HG03520 (cell line): Measurements from ENCODE around the gene ZBTB16.
"Not testable (repeated sequence)": the region's sequence is repeated elsewhere in the genome, so short reads cannot be mapped to it uniquely, and the experiment has no call there.

Experiments
- ATAC-seq: cut with Tn5 transposase; IDR thresholded peaks from one replicate; pipeline ENCODE4 v1.9.1; 2021; ENCODE audit warnings: mild to moderate bottlenecking, moderate library complexity; ENCODE audit not compliant: unreplicated experiment

The ZBTB16 gene

GRCh38 chr11:114044042-114044871 is 15.3 kb upstream of the ZBTB16 start:
- ATAC-seq = no peak

GRCh38 chr11:114047327-114047726 is 12.2 kb upstream of the ZBTB16 start:
- ATAC-seq = no peak

- no peak for ATAC-seq
These were observed 10.5 kb upstream of the ZBTB16 start for GRCh38 chr11:114049050-114049449.

GRCh38 chr11:114049766-114050165 is 9.7 kb upstream of the ZBTB16 start:
- ATAC-seq = not testable (repeated sequence)

GRCh38 chr11:114050258-114050927 is 9.1 kb upstream of the ZBTB16 start:
- ATAC-seq = no peak

DNA sequence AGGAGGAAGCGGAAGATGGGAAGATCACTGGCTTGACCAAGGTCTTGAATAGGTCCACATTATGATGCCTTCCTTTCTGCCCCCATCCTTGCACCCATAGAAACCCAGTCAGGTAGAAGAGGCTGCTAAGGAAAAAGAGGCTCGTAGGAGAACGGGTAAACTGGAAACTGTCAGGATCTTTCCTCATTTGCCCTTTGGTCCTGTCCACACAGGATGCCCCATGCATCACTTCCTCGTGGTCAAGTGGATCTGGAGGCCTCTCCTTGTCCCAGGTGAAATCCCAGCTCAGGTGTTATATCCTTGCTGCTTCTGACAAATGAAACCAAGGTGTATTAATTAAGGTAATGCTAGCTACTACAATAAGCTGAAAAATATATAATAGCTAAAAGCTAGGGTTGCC is 8.0 kb upstream of the ZBTB16 start:
- no peak for ATAC-seq

DNA sequence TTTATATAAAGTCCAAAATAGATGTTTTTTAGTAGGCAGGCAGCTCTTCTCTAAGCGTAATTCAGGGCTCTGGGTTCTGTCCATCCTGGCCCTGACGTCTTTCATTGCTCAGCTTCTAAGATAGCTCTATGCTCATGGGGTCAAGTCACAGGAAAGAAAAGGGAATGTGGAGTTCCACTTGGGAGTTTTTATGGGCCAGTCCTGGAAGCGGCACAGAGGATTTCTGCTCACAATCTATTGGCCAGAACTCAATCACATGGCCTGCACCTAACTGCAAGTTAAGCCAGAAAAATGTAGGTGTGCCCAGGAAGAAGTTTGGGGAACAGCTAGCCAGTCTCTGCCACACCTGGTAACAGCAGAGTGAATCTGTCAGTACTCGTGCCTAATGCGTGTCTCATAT is 7.4 kb upstream of the ZBTB16 start:
- ATAC-seq = no peak

GRCh38 chr11:114053406-114053805 is 6.1 kb upstream of the ZBTB16 start:
- no peak for ATAC-seq

DNA sequence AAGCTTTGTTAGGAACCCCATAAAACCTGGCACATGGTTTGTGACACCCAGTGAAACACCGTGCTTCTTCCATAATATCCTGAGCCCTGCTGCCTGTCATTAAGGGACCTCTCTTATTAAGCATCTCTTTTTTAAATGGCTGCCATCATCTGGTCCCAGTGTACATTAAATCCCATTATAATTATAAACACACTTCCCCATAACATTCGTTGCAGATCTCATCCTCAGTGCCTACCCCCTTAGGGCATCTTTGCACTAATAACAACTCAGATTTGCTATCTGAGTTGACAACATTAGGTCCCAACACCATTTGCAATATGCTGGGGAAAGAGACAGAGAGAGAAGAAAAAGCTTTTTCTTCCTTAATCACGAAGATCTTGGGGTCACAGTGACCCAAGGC is 4.7 kb upstream of the ZBTB16 start:
- no peak for ATAC-seq

GRCh38 chr11:114056409-114056808 is 3.1 kb upstream of the ZBTB16 start:
- ATAC-seq = no peak

- no peak for ATAC-seq
These were observed 2.4 kb upstream of the ZBTB16 start for GRCh38 chr11:114057147-114057546.

DNA sequence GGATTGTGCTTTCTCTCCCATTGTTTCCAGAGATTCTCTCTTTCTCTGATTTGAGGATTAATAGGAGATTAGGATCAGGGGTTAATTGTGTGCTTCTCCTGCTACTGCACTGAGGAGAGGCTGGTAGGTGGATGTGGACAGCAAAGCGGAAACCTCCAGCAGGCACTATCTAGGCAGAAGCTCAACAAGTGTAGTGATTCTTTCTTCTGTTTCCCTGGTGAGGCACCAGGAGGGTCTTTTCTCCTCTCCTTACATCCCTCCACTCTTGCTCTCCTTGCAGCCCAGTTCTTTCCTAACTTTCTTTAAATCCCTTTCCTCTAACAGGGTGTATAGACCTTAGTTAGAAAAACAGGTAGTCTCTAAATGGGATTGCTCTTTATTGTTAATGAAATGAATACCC is 1.9 kb upstream of the ZBTB16 start:
- ATAC-seq = no peak

- ATAC-seq = no peak
These were observed 1.3 kb upstream of the ZBTB16 start for GRCh38 chr11:114058026-114058706.

- no peak for ATAC-seq
These were observed 637 bp upstream of the ZBTB16 start for GRCh38 chr11:114058871-114059277.

DNA sequence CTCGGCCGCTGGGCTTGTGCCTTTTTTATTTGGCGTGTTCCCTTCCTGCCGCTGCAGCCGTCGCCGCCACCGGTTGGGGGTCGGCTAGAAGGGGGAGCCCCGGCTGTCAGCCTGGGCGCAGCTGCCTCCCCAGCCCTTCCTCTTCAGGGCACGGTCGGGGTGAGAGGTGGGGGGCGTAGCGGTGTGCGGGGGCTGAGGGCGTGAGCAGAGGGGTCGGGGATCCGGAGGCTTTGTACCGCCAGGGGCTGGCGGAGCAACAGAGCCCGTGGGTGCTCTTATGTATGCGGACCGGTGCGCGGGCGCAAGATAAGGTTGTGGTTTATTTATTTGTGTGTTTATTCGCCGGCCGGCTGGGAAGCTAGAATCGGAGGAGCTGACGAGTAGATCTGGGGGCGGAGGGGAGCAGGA is 477 bp downstream of the ZBTB16 start:
- no peak for ATAC-seq

- no peak for ATAC-seq
These were observed 1.0 kb downstream of the ZBTB16 start for GRCh38 chr11:114060392-114061047.

DNA sequence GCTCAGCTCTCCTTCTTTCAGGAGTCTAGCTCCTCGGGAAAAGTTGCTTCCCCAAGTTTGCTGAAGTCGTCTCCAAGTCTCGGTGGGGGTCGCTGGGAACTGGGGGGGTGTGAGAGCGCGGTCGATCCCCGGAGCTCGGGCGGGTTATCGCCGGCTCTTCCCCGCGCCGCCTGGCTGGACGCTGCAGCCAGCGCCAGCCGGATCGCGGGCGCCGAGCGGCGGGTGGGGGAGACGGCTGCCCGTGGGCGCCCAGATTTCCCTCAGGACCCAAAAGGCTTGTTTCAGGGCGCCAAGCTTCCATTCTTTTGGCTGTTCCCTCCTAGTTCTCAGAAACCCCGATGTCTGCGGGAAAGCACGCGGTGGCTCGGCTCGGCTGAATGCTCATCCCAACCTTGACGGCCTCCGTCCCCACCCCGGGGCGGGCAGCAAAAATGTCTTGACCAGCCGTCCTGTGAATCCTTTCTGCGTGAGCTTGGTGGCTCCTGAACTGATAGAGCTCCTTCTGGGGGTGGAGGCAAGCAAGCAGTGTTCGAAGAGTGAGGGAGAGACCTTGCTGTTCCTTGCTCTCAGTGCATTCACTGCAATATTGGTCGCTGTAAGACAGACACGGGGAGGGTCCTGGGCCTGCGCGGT is 1.7 kb downstream of the ZBTB16 start:
- ATAC-seq = no peak

DNA sequence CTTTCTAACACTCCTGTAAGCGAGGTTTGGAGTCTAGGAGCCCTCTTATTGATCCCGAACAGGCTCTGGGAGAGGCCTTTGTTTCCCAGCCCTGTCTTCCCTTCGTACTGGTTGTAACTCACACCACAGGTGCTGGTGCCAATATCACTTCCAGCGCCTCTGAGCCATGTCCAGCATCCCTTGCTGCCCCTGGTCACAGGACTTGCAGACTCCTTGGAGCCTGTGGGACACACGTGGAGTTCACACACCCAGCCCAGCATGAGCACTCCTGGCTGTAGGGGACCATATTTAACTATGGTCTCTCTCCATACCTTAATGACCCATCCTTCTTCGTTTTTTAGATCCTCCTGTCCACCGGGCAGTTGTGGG is 2.2 kb downstream of the ZBTB16 start:
- no peak for ATAC-seq

GRCh38 chr11:114062272-114062671 is 2.8 kb downstream of the ZBTB16 start:
- no peak for ATAC-seq

GRCh38 chr11:114063149-114063828 is 3.8 kb downstream of the ZBTB16 start:
- no peak for ATAC-seq
